Immature natural killer cell (primary cell): ENCODE data around the gene RNF6. TPM values are rescaled to one million over a fixed set of nuclear protein-coding genes. Genes with fewer than 3 reads are reported as not detected.

ENCODE experiments used
- DNase-seq, 3 donors: peaks; one replicate each; pipeline ENCODE4 v3.0.0; 2022; ENCODE audit warnings: mixed read lengths in 1 of 3
- H3K27ac Mint-ChIP-seq, 6 donors: one replicate each; pipeline ENCODE4 v1.8.0; 2020; ENCODE audit warnings: mixed read lengths in 6 of 6, mild to moderate bottlenecking in 5 of 6, inconsistent platforms in 4 of 6, moderate library complexity in 3 of 6
- H3K27me3 Mint-ChIP-seq, 3 donors: one replicate each; pipeline ENCODE4 v1.8.0; 2020 to 2021; ENCODE audit warnings: low read depth in 3 of 3, mild to moderate bottlenecking in 3 of 3, mixed read lengths in 3 of 3, moderate library complexity in 3 of 3, inconsistent platforms in 1 of 3
- H3K36me3 Mint-ChIP-seq, 3 donors: one replicate each; pipeline ENCODE4 v1.8.0; 2020; ENCODE audit warnings: mixed read lengths in 3 of 3, inconsistent platforms in 2 of 3, mild to moderate bottlenecking in 2 of 3
- H3K4me1 Mint-ChIP-seq, 2 donors: one replicate each; pipeline ENCODE4 v1.8.0; 2020; ENCODE audit warnings: inconsistent platforms in 2 of 2, mild to moderate bottlenecking in 2 of 2, mixed read lengths in 2 of 2, moderate library complexity in 1 of 2
- H3K4me3 Mint-ChIP-seq, 5 donors: one replicate each; pipeline ENCODE4 v1.8.0; 2020; ENCODE audit warnings: mild to moderate bottlenecking in 5 of 5, mixed read lengths in 5 of 5, inconsistent platforms in 3 of 5, moderate library complexity in 3 of 5
- H3K9me3 Mint-ChIP-seq, 6 donors: one replicate each; pipeline ENCODE4 v1.8.0; 2020; ENCODE audit warnings: mild to moderate bottlenecking in 6 of 6, mixed read lengths in 6 of 6, inconsistent platforms in 4 of 6, moderate library complexity in 3 of 6
- polyA plus RNA-seq, 3 donors: library from polyadenylated mRNA; unstranded; fragments of 300-500 nt; fragmentation: Illumina TruSeq; gene quantifications; one replicate each; pipeline ENCODE4 v1.2.3, GENCODE V29; 2021

Gene RNF6
- polyA plus RNA-seq, 3 donors from 2014 or later = 23.0 to 53.1 (median 31.2) TPM

DNA sequence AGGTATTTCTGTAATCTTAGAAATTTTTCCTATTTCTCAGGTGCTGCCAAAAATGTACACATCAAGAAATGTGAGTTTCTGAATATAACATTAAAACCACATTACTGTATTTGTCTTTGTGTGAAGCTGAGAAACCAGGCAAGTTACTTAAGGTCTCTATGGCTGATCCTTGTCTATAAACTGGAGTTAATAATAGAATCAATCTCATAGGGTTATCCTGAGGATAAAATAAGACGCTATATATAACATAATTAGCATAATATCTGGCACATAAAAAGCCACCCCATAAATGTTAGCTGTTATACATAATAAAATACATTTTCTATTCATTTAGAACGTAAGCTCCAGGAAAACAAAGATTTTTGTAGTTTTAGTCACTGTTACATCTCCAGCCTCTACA, 6.1 kb downstream of the RNF6 start:
- Mint-ChIP-seq H3K27ac (no peak overlapping the region), H3K9me3 (no peaks in the 10 kb centered on the region), H3K4me3 (no peak overlapping the region), H3K27me3 (no peaks in the 10 kb centered on the region), H3K36me3 (peaks cover 12 to 48% (median 42%) of the 10 kb centered on the region in 3 donors), H3K4me1 (peaks cover 24 to 65% of the 10 kb centered on the region in 2 donors)
- DNase-seq = no peak

GRCh38 chr13:26213982-26214381, 8.1 kb downstream of the RNF6 start:
- no peaks in the 10 kb centered on the region for H3K27me3 Mint-ChIP-seq
- peaks cover 7 to 45% of the 10 kb centered on the region in 2 donors for H3K4me1 Mint-ChIP-seq
- no peak for DNase-seq
- no peak overlapping the region for H3K4me3 Mint-ChIP-seq
- no peak overlapping the region for H3K27ac Mint-ChIP-seq
- H3K36me3 Mint-ChIP-seq = peaks cover 12 to 52% (median 41%) of the 10 kb centered on the region in 3 donors
- H3K9me3 Mint-ChIP-seq = no peaks in the 10 kb centered on the region

GRCh38 chr13:26213345-26213744, 8.8 kb downstream of the RNF6 start:
- H3K4me3 Mint-ChIP-seq = no peak overlapping the region
- H3K27me3 Mint-ChIP-seq = no peaks in the 10 kb centered on the region
- H3K4me1 Mint-ChIP-seq = peaks cover 7 to 41% of the 10 kb centered on the region in 2 donors
- H3K9me3 Mint-ChIP-seq = no peaks in the 10 kb centered on the region
- H3K36me3 Mint-ChIP-seq = peaks cover 16 to 56% (median 43%) of the 10 kb centered on the region in 3 donors
- no peak overlapping the region for H3K27ac Mint-ChIP-seq
- DNase-seq = no peak

- Mint-ChIP-seq H3K36me3 (peaks cover 16 to 39% (median 30%) of the 10 kb centered on the region in 3 donors), H3K27ac (peak overlapping the region in 1 of 6 donors; percentile 37), H3K27me3 (no peaks in the 10 kb centered on the region), H3K4me3 (no peak overlapping the region), H3K9me3 (no peaks in the 10 kb centered on the region), H3K4me1 (peaks cover 5 to 18% of the 10 kb centered on the region in 2 donors)
- no peak for DNase-seq
Observed at GRCh38 chr13:26208287-26208686, 13.8 kb downstream of the RNF6 start.

- no peak for DNase-seq
- Mint-ChIP-seq H3K4me3 (no peak overlapping the region), H3K9me3 (no peaks in the 10 kb centered on the region), H3K4me1 (peaks cover 0 to 12% of the 10 kb centered on the region in 2 donors), H3K36me3 (peaks cover 11 to 21% (median 14%) of the 10 kb centered on the region in 3 donors), H3K27ac (no peak overlapping the region), H3K27me3 (peaks cover 0 to 1% (median 0%) of the 10 kb centered on the region in 3 donors)
Observed at GRCh38 chr13:26202365-26202972, 19.6 kb downstream of the RNF6 start.

- DNase-seq = no peak
- H3K4me3 Mint-ChIP-seq = no peak overlapping the region
- H3K4me1 Mint-ChIP-seq = peaks cover 0 to 5% of the 10 kb centered on the region in 2 donors
- H3K27ac Mint-ChIP-seq = no peak overlapping the region
- H3K27me3 Mint-ChIP-seq = peaks cover 0 to 1% (median 0%) of the 10 kb centered on the region in 3 donors
- H3K36me3 Mint-ChIP-seq = peaks cover 14 to 25% (median 16%) of the 10 kb centered on the region in 3 donors
- peaks cover under 1 to 4% (median 3%) of the 10 kb centered on the region in 6 donors for H3K9me3 Mint-ChIP-seq
Observed at GRCh38 chr13:26200811-26201210, 21.3 kb downstream of the RNF6 start.

- DNase-seq = no peak
- Mint-ChIP-seq H3K36me3 (peaks cover 18 to 35% (median 25%) of the 10 kb centered on the region in 3 donors), H3K4me3 (no peak overlapping the region), H3K9me3 (peaks cover 7 to 15% (median 9%) of the 10 kb centered on the region in 6 donors), H3K27ac (no peak overlapping the region), H3K27me3 (peaks cover 0 to 1% (median 0%) of the 10 kb centered on the region in 3 donors), H3K4me1 (peaks cover 0 to 5% of the 10 kb centered on the region in 2 donors)
Observed at GRCh38 chr13:26198116-26198515, 24.0 kb downstream of the RNF6 start.

DNA sequence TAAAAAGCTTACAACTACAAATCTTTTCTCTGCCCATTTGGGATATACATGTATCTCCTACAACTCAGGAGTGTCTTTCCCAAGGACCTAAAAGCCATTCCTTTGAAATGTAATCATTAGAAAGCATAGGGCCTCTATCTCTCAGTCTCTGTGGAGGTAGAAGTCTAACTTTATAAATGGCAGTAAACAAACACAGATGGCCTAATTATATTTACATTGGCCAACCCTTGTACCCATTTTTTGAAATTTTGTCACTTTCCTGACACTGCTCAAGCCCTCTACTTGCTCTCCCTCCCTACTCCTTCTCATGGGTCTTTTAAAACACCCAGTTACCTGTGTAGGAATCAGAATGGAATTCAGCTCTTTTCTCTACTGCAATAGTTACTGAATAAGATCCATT, 24.8 kb downstream of the RNF6 start:
- Mint-ChIP-seq H3K4me3 (no peak overlapping the region), H3K36me3 (peaks cover 18 to 32% (median 23%) of the 10 kb centered on the region in 3 donors), H3K4me1 (peaks cover 0 to 5% of the 10 kb centered on the region in 2 donors), H3K9me3 (peaks cover 7 to 15% (median 9%) of the 10 kb centered on the region in 6 donors), H3K27ac (no peak overlapping the region), H3K27me3 (no peaks in the 10 kb centered on the region)
- no peak for DNase-seq

DNA sequence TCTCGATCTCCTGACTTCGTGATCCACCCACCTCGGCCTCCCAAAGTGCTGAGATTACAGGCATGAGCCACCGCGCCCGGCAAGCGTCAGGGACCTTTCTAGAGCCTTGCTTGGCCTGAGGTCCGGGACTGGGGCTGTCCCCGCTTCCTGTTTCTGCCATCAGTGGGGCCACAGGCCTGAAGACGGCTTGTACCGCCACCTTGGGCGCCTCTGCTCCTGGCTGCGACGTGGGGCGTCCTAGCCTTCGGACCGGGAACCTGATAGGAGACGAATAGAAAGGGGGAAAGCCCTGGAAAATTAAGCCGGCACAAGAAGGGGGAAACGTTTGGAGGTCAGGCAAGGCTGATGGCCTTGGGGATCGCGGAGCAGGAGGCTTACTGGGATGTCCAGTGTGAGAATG, 35.1 kb downstream of the RNF6 start:
- Mint-ChIP-seq H3K36me3 (no peaks in the 10 kb centered on the region), H3K4me1 (peaks cover 30 to 33% of the 10 kb centered on the region in 2 donors), H3K9me3 (no peaks in the 10 kb centered on the region), H3K27me3 (peaks cover 10 to 16% (median 11%) of the 10 kb centered on the region in 3 donors), H3K4me3 (peak overlapping the region; percentile 90 to 95 (median 91)), H3K27ac (peak overlapping the region; percentile 88 to 94 (median 90))
- DNase-seq = no peak

DNA sequence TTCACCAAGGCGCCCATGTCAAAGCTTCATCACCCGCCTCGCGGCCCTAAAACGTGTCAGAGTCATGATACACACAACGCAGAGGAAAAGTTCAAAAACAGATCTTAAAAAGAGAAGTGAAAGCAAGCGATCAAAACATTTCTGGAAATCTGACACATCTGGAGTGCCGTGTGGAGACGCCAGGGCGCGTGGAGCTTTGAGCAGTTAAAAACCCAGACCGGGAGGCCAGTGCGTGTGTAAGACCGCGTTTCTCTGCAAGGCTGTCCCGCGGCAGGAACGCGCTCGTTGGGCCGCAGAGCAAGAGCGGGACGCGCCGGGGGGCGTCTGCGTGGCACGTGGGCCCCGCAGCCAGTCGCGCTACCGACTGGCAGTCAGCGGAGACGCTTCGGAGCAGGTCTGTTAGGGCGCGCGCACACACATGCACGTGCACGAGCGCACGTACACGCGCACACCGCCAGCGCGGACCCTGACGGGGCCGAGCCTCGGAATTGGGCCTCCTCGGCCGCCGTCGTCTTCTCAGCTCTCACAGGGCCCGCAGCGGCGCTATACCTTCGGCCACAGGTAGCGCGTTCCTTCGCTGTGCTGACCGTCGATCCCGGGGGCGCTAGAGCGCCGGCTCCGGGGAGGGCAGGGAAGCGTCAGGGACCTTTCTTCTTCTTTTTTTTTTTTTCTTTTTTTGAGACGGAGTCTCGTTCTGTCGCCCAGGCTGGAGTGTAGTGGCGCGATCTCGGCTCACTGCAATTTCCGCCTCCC, 35.8 kb downstream of the RNF6 start:
- H3K27ac Mint-ChIP-seq = peak overlapping the region; percentile 88 to 94 (median 90)
- no peaks in the 10 kb centered on the region for H3K9me3 Mint-ChIP-seq
- peak overlapping the region; percentile 90 to 95 (median 91) for H3K4me3 Mint-ChIP-seq
- H3K4me1 Mint-ChIP-seq = peaks cover 30 to 33% of the 10 kb centered on the region in 2 donors
- peaks cover 10 to 16% (median 11%) of the 10 kb centered on the region in 3 donors for H3K27me3 Mint-ChIP-seq
- no peaks in the 10 kb centered on the region for H3K36me3 Mint-ChIP-seq
- DNase-seq = peak; percentile 91 to 94 (median 92)

GRCh38 chr13:26185720-26186117, 36.4 kb downstream of the RNF6 start:
- Mint-ChIP-seq H3K9me3 (no peaks in the 10 kb centered on the region), H3K27ac (peak overlapping the region; percentile 88 to 94 (median 90)), H3K27me3 (peaks cover 10 to 16% (median 11%) of the 10 kb centered on the region in 3 donors), H3K4me3 (peak overlapping the region; percentile 90 to 95 (median 91)), H3K4me1 (peaks cover 30 to 33% of the 10 kb centered on the region in 2 donors), H3K36me3 (no peaks in the 10 kb centered on the region)
- DNase-seq = peak in 1 of 3 donors; percentile 1

DNA sequence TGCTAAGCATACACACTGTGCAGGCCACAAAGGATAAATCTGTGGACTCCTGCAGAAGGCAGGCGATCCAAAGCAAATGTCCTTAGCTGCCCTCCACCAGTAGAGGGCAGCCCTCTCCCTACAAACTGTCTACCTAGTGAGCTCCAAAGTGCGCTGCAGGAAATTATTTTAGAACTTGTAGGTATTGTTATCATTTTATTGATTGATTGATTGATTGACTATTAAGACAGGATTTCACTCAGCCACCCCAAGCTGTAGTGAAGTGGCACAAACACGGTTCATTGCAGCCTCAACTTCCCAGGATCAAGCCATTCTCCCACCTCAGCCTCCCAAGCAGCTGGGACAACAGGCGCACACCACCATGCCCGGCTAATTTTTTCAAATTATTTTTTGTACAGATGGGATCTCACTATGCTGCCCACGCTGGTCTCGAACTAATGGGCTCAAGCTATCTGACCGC, 37.3 kb downstream of the RNF6 start:
- peak overlapping the region in 4 of 6 donors; percentile 4 to 84 (median 63) for H3K27ac Mint-ChIP-seq
- DNase-seq = peak; percentile 54 to 73 (median 61)
- H3K4me1 Mint-ChIP-seq = peaks cover 30 to 33% of the 10 kb centered on the region in 2 donors
- no peaks in the 10 kb centered on the region for H3K9me3 Mint-ChIP-seq
- no peaks in the 10 kb centered on the region for H3K36me3 Mint-ChIP-seq
- peak overlapping the region; percentile 60 to 83 (median 76) for H3K4me3 Mint-ChIP-seq
- peaks cover 10 to 16% (median 12%) of the 10 kb centered on the region in 3 donors for H3K27me3 Mint-ChIP-seq

- H3K9me3 Mint-ChIP-seq = no peaks in the 10 kb centered on the region
- H3K4me1 Mint-ChIP-seq = peaks cover 30 to 33% of the 10 kb centered on the region in 2 donors
- no peak overlapping the region for H3K27ac Mint-ChIP-seq
- no peak overlapping the region for H3K4me3 Mint-ChIP-seq
- no peak for DNase-seq
- no peaks in the 10 kb centered on the region for H3K36me3 Mint-ChIP-seq
- H3K27me3 Mint-ChIP-seq = peaks cover 10 to 16% (median 12%) of the 10 kb centered on the region in 3 donors
Observed at GRCh38 chr13:26183416-26183815, 38.7 kb downstream of the RNF6 start.

DNA sequence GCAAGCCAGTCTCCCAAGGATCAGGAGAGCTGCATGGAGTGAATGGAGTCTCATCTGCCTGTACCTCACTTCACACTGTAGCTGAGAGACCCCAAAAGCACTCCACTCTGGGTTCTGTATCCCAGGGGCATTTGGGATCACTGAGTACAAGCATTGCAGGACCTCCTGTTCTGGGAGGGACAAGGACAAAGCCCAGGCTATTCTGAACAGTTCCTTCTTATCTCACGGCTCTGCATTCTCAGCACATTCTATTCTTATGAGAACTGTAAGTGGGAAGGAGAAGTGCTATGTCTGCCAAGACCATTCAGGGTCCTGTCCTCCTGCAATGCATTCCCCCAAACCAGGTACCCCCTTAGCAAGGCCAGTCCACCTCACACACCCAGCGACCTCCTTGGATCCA, 42.8 kb downstream of the RNF6 start:
- Mint-ChIP-seq H3K36me3 (no peaks in the 10 kb centered on the region), H3K27me3 (peaks cover 0 to 1% (median 0%) of the 10 kb centered on the region in 3 donors), H3K9me3 (no peaks in the 10 kb centered on the region), H3K4me3 (no peak overlapping the region), H3K27ac (no peak overlapping the region), H3K4me1 (no peaks in the 10 kb centered on the region)
- no peak for DNase-seq
